ENCODE data around the gene BCL2L11.

DNA sequence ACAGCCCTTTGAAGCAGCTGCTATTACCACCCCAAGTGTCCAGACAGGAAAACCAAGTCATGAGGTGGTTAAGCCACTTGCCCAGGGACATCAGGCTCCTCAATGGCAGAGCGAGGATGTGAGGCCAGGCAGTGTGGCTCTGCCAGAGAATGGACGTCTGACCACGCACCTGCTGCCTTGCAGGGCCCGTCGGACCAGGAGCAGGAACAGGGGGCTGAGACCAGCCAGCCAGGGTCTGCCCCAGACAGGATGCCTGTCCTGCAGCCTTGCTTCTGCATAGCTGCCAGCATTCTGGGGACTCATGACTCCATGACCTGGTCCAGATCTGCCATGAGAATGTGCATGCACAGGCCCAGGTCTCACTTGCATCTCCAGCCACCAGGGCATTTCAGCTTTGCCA, 52.0 kb downstream of the BCL2L11 start:
- no peak for TF ChIP-seq POLR2A (IDR thresholded peaks at IDR 0.05; ENCODE audit: extremely low read depth, insufficient read length)
- TF ChIP-seq, protein P1, sequence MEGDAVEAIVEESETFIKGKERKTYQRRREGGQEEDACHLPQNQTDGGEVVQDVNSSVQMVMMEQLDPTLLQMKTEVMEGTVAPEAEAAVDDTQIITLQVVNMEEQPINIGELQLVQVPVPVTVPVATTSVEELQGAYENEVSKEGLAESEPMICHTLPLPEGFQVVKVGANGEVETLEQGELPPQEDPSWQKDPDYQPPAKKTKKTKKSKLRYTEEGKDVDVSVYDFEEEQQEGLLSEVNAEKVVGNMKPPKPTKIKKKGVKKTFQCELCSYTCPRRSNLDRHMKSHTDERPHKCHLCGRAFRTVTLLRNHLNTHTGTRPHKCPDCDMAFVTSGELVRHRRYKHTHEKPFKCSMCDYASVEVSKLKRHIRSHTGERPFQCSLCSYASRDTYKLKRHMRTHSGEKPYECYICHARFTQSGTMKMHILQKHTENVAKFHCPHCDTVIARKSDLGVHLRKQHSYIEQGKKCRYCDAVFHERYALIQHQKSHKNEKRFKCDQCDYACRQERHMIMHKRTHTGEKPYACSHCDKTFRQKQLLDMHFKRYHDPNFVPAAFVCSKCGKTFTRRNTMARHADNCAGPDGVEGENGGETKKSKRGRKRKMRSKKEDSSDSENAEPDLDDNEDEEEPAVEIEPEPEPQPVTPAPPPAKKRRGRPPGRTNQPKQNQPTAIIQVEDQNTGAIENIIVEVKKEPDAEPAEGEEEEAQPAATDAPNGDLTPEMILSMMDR (IDR thresholded peaks at IDR 0.05; ENCODE audit: low read depth, low read length): no peak

Measured in NB4 (cell line).